OCI-LY1 (cell line): ENCODE data around the gene NRSN1.

Experiments used
- H2AFZ ChIP-seq: fragments of 200-600 bp; sonication (generic), shearing (Covaris generic); 2 replicates; pipeline ENCODE4 v1.6.0; 2014; ENCODE audit warnings: antibody characterized with exemption, mild to moderate bottlenecking, low read length
- H3F3A ChIP-seq: fragments of 200-600 bp; sonication (generic), shearing (Covaris generic); 2 replicates; pipeline ENCODE4 v1.6.0; 2014; ENCODE audit warnings: mild to moderate bottlenecking, antibody characterized with exemption, low read length, moderate library complexity; ENCODE audit not compliant: insufficient read depth
- H3K27ac ChIP-seq: fragments of 200-600 bp; sonication (generic); 2 replicates; pipeline ENCODE4 v1.5.1; 2014; ENCODE audit warnings: low read length, mixed run types, mild to moderate bottlenecking, low read depth; ENCODE audit not compliant: poor library complexity, severe bottlenecking
- H3K27me3 ChIP-seq: fragments of 200-600 bp; sonication (generic); 2 replicates; pipeline ENCODE4 v1.6.0; 2014; ENCODE audit warnings: antibody characterized with exemption, mild to moderate bottlenecking, low read length, moderate library complexity; ENCODE audit not compliant: insufficient read depth
- H3K36me3 ChIP-seq: fragments of 200-600 bp; sonication (generic); 2 replicates; pipeline ENCODE4 v1.6.1; 2014; ENCODE audit warnings: mild to moderate bottlenecking, antibody characterized with exemption, low read length, moderate library complexity, mixed read lengths; ENCODE audit not compliant: insufficient read depth
- H3K4me1 ChIP-seq: fragments of 200-600 bp; sonication (generic); 2 replicates; pipeline ENCODE4 v1.5.1; 2014; ENCODE audit warnings: mild to moderate bottlenecking, low read length, moderate library complexity; ENCODE audit not compliant: insufficient read depth, severe bottlenecking
- H3K4me2 ChIP-seq: fragments of 200-600 bp; sonication (generic), shearing (Covaris generic); 2 replicates; pipeline ENCODE4 v1.6.1; 2014; ENCODE audit warnings: low read length
- H3K4me3 ChIP-seq: fragments of 200-600 bp; sonication (generic); 2 replicates; pipeline ENCODE4 v1.5.1; 2014; ENCODE audit warnings: low read length, low read depth, mild to moderate bottlenecking, mixed read lengths; ENCODE audit not compliant: poor library complexity, severe bottlenecking
- H3K79me2 ChIP-seq: fragments of 200-600 bp; shearing (Covaris generic); 2 replicates; pipeline ENCODE4 v1.6.1; 2016; ENCODE audit warnings: mixed run types, low read length, mixed read lengths; ENCODE audit not compliant: insufficient read depth
- H3K9ac ChIP-seq: fragments of 200-600 bp; sonication (generic), shearing (Covaris generic); 2 replicates; pipeline ENCODE4 v1.6.1; 2014; ENCODE audit warnings: mild to moderate bottlenecking, low read length, mixed read lengths
- H3K9me2 ChIP-seq: fragments of 200-600 bp; sonication (generic), shearing (Covaris generic); 2 replicates; pipeline ENCODE4 v1.6.1; 2014; ENCODE audit warnings: low read depth, mild to moderate bottlenecking, low read length, mixed read lengths
- H3K9me3 ChIP-seq: fragments of 200-600 bp; shearing (Covaris generic); 2 replicates; pipeline ENCODE4 v1.6.1; 2014; ENCODE audit warnings: low read length, mixed read lengths
- H4K20me1 ChIP-seq: fragments of 200-600 bp; sonication (generic), shearing (Covaris generic); 2 replicates; pipeline ENCODE4 v1.6.0; 2016; ENCODE audit warnings: mild to moderate bottlenecking, low read length; ENCODE audit not compliant: insufficient read depth
- CTCF ChIP-seq: fragments of 200-600 bp; sonication (generic), shearing (Covaris generic); IDR thresholded peaks from 2 replicates; pipeline ENCODE4 v1.5.1; 2017; ENCODE audit warnings: mild to moderate bottlenecking, antibody characterized with exemption, low read length, moderate library complexity, mixed read lengths
- EZH2 ChIP-seq: fragments of 200-600 bp; sonication (generic), shearing (Covaris generic); IDR thresholded peaks from 2 replicates; pipeline ENCODE4 v1.8.0; 2017; ENCODE audit warnings: borderline replicate concordance, mixed run types, mild to moderate bottlenecking, antibody characterized with exemption, low read length, moderate library complexity, mixed read lengths

The NRSN1 gene

GRCh38 chr6:24080711-24081110 lies 45.3 kb upstream of the NRSN1 start:
- H3F3A ChIP-seq, result no peaks in the 10 kb centered on the region
- no peak for TF ChIP-seq EZH2
- no peak for TF ChIP-seq CTCF
- no peak overlapping the region for H3K9ac ChIP-seq
- H3K4me2 ChIP-seq, result no peak overlapping the region
- no peaks in the 10 kb centered on the region for H3K79me2 ChIP-seq
- no peaks in the 10 kb centered on the region for H4K20me1 ChIP-seq
- no peak overlapping the region for H3K4me3 ChIP-seq
- H3K27ac ChIP-seq, result no peak overlapping the region
- no peaks in the 10 kb centered on the region for H3K4me1 ChIP-seq
- no peaks in the 10 kb centered on the region for H3K27me3 ChIP-seq
- no peaks in the 10 kb centered on the region for H3K9me3 ChIP-seq
- H3K36me3 ChIP-seq, result no peaks in the 10 kb centered on the region
- no peaks in the 10 kb centered on the region for H3K9me2 ChIP-seq
- no peak overlapping the region for H2AFZ ChIP-seq

DNA sequence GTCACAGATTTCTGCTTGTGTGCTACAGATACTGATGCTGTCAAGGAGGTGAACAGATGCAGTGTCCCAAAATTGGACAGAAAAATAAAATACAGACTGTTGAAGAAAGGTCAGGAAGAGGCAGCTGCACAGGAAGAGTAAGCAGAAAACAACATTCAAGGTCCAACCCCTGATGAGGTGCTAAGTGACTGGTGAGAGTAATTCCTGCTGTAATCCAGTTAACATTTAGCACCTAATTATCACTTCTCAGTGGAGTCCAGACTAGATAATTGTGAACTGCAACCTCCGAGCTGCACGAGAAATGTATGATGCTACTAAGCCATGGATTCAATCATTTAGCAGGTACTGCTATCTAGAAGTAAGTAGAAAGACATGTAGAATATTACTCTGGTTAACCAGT lies 36.3 kb upstream of the NRSN1 start:
- Histone ChIP-seq H3K79me2 (no peaks in the 10 kb centered on the region), H3K4me1 (no peaks in the 10 kb centered on the region), H3F3A (no peaks in the 10 kb centered on the region), H3K4me2 (no peak overlapping the region), H3K4me3 (no peak overlapping the region), H3K9me3 (no peaks in the 10 kb centered on the region), H4K20me1 (no peaks in the 10 kb centered on the region), H3K36me3 (no peaks in the 10 kb centered on the region), H3K27me3 (no peaks in the 10 kb centered on the region), H3K27ac (no peak overlapping the region), H3K9ac (no peak overlapping the region), H2AFZ (no peak overlapping the region), H3K9me2 (no peaks in the 10 kb centered on the region)
- no peak for TF ChIP-seq EZH2
- no peak for TF ChIP-seq CTCF

- H3K4me2 ChIP-seq, result no peak overlapping the region
- no peaks in the 10 kb centered on the region for H3K9me2 ChIP-seq
- H3K4me1 ChIP-seq, result no peaks in the 10 kb centered on the region
- H3K27ac ChIP-seq, result no peak overlapping the region
- H2AFZ ChIP-seq, result no peak overlapping the region
- H3K27me3 ChIP-seq, result no peaks in the 10 kb centered on the region
- H3K79me2 ChIP-seq, result no peaks in the 10 kb centered on the region
- H3K9ac ChIP-seq, result no peak overlapping the region
- TF ChIP-seq EZH2 (no peak), CTCF (no peak)
- H4K20me1 ChIP-seq, result no peaks in the 10 kb centered on the region
- no peaks in the 10 kb centered on the region for H3K9me3 ChIP-seq
- no peaks in the 10 kb centered on the region for H3K36me3 ChIP-seq
- no peaks in the 10 kb centered on the region for H3F3A ChIP-seq
- no peak overlapping the region for H3K4me3 ChIP-seq
Observed at GRCh38 chr6:24092407-24092806, 33.6 kb upstream of the NRSN1 start.
